ENCODE measurements around the gene IL1RAP.

Gene IL1RAP

GRCh38 chr3:190496859-190497258 is 17.0 kb upstream of the IL1RAP start:
- no peak for TF ChIP-seq MAX (IDR thresholded peaks at IDR 0.05)
- TF ChIP-seq NFIC (IDR thresholded peaks at IDR 0.05): no peak
- no peak for TF ChIP-seq CREB1 (IDR thresholded peaks at IDR 0.05; ENCODE audit: low read depth)
- no peak for TF ChIP-seq REST (IDR thresholded peaks at IDR 0.05; ENCODE audit: low read depth)
- TF ChIP-seq EP300 (IDR thresholded peaks at IDR 0.05; ENCODE audit: borderline replicate concordance): no peak
- no peak for TF ChIP-seq TEAD4 (IDR thresholded peaks at IDR 0.05)
- TF ChIP-seq TAF1 (IDR thresholded peaks at IDR 0.05; ENCODE audit: low read depth): no peak
- TF ChIP-seq ZBTB7A (IDR thresholded peaks at IDR 0.05; ENCODE audit: low read depth): no peak
- TF ChIP-seq TCF12 (IDR thresholded peaks at IDR 0.05; ENCODE audit: low read depth): no peak
- TF ChIP-seq EGR1 (IDR thresholded peaks at IDR 0.05): no peak
- TF ChIP-seq CEBPB (IDR thresholded peaks at IDR 0.05): no peak

GRCh38 chr3:190497811-190498210 is 16.1 kb upstream of the IL1RAP start:
- TF ChIP-seq CEBPB (IDR thresholded peaks at IDR 0.05) (no peak), RAD21 (IDR thresholded peaks at IDR 0.05; ENCODE audit: low read depth) (no peak), FOXM1 (IDR thresholded peaks at IDR 0.05; ENCODE audit: borderline replicate concordance, low read depth) (no peak), EP300 (IDR thresholded peaks at IDR 0.05; ENCODE audit: borderline replicate concordance) (no peak), REST (IDR thresholded peaks at IDR 0.05; ENCODE audit: low read depth) (no peak), NFIC (IDR thresholded peaks at IDR 0.05) (no peak), USF1 (IDR thresholded peaks at IDR 0.05) (no peak)

- TF ChIP-seq RAD21 (IDR thresholded peaks at IDR 0.05; ENCODE audit: low read depth) (no peak), TCF12 (IDR thresholded peaks at IDR 0.05; ENCODE audit: low read depth) (no peak), CREB1 (IDR thresholded peaks at IDR 0.05; ENCODE audit: low read depth) (no peak), ZBTB7A (IDR thresholded peaks at IDR 0.05; ENCODE audit: low read depth) (no peak), TEAD4 (IDR thresholded peaks at IDR 0.05) (no peak), MAX (IDR thresholded peaks at IDR 0.05) (no peak)
Observed at GRCh38 chr3:190498293-190498692, 15.6 kb upstream of the IL1RAP start.

- TF ChIP-seq USF1 (IDR thresholded peaks at IDR 0.05) (no peak), MAX (IDR thresholded peaks at IDR 0.05) (no peak), TEAD4 (IDR thresholded peaks at IDR 0.05) (no peak), REST (IDR thresholded peaks at IDR 0.05; ENCODE audit: low read depth) (no peak), ZBTB7A (IDR thresholded peaks at IDR 0.05; ENCODE audit: low read depth) (no peak)
Observed at GRCh38 chr3:190499122-190499521, 14.8 kb upstream of the IL1RAP start.

GRCh38 chr3:190502946-190503345 is 10.9 kb upstream of the IL1RAP start:
- TF ChIP-seq REST (IDR thresholded peaks at IDR 0.05; ENCODE audit: low read depth) (no peak), TEAD4 (IDR thresholded peaks at IDR 0.05) (no peak), USF1 (IDR thresholded peaks at IDR 0.05) (no peak)

All from Ishikawa (cell line).